Brain microvascular endothelial cell (primary cell): Measurements from ENCODE around the gene DUSP7.

Source experiments
- DNase-seq: peaks from one replicate; pipeline ENCODE4 v3.0.0-alpha.2; 2020
- H3K27ac ChIP-seq: fragments of 250-450 bp; sonication (Bioruptor Pico); 2 replicates; pipeline ENCODE4 v1.5.1; 2020; ENCODE audit warnings: mild to moderate bottlenecking, moderate library complexity
- H3K27me3 ChIP-seq: fragments of 250-450 bp; sonication (Bioruptor Pico); replicated peaks from 2 replicates; pipeline ENCODE4 v1.5.1; 2020; ENCODE audit warnings: mild to moderate bottlenecking
- H3K36me3 ChIP-seq: fragments of 250-450 bp; sonication (Bioruptor Pico); replicated peaks from 2 replicates; pipeline ENCODE4 v1.5.1; 2020; ENCODE audit warnings: mild to moderate bottlenecking
- H3K4me3 ChIP-seq: 2 replicates; pipeline ENCODE4 v1.5.1; 2011; ENCODE audit warnings: low read depth, mild to moderate bottlenecking, control low read depth, low read length, moderate library complexity
- CTCF ChIP-seq: IDR thresholded peaks from 2 replicates; pipeline ENCODE4 v1.5.1; 2011; ENCODE audit warnings: low read depth, mild to moderate bottlenecking, moderate library complexity, low read length, control low read depth, inconsistent platforms; ENCODE audit errors: missing control alignments
- in situ Hi-C: cut with HindIII; loops from 2 replicates; pipeline ENCODE4 v1.10.0; 2017; ENCODE audit warnings: low sequenced_read_pairs, low pct_ligation_motif_present

The DUSP7 gene

GRCh38 chr3:52084216-52084945, 28.0 kb upstream of the DUSP7 start:
- no peak overlapping the region for H3K27ac ChIP-seq
- DNase-seq: no peak
- no peak for TF ChIP-seq CTCF
- H3K27me3 ChIP-seq: no peaks in the 10 kb centered on the region
- no peaks in the 10 kb centered on the region for H3K36me3 ChIP-seq
- H3K4me3 ChIP-seq: no peak overlapping the region
- in situ Hi-C loops: no loop called here

DNA sequence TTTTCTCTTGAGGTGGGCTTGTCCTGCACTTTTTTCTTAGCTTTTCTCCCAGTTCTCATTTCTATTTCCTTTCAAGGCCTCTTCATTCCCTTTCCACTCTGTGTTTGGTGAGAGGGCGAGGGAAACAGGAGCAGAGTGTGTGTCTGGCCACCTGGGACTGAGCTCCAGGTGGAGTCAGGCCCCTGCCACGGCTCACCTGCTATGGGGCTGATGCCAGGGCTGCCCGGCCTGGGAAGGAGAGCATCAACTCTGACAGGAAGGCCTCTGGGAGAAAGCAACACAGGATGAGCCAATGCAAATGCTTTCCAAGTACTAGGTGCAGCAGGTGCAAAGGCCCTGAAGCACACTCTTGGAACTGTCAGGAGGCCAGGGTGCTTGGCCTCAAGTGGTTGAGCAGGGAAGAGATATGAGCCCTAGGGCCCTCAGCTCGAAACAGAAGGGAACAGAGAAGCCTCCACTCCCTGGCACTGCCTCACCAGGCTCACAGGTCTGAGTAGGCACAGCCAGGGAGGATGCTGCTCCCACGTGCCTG, 27.3 kb upstream of the DUSP7 start:
- no peaks in the 10 kb centered on the region for H3K27me3 ChIP-seq
- no peak overlapping the region for H3K4me3 ChIP-seq
- no peak for TF ChIP-seq CTCF
- H3K27ac ChIP-seq: no peak overlapping the region
- no peaks in the 10 kb centered on the region for H3K36me3 ChIP-seq
- DNase-seq: no peak
- in situ Hi-C loops: no loop called here

DNA sequence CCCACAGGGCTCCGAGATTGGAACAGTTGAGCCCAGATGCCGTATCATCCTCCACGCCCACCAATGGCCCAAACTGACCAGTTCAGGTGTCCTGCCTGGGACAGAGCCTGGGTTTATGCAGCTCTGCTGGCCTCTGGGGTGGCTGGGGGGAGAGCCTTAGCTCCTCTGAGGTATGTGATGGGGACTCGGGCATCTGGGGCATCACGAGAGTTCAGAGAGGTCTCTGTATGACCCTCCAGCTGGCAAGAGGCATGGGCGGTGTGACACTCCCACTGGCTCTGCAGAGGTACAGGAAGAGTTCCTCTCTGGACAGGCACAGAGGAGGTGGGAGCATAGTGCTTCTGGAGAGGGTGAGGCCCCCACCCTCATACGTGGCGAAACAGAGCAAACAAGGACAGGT, 26.6 kb upstream of the DUSP7 start:
- Histone ChIP-seq H3K36me3 (no peaks in the 10 kb centered on the region), H3K4me3 (no peak overlapping the region), H3K27me3 (no peaks in the 10 kb centered on the region), H3K27ac (no peak overlapping the region)
- DNase-seq: no peak
- no peak for TF ChIP-seq CTCF
- in situ Hi-C loops: no loop called here

GRCh38 chr3:52080830-52081719, 24.7 kb upstream of the DUSP7 start:
- no peak for DNase-seq
- no peak overlapping the region for H3K27ac ChIP-seq
- H3K27me3 ChIP-seq: no peaks in the 10 kb centered on the region
- H3K4me3 ChIP-seq: no peak overlapping the region
- in situ Hi-C loops: no loop called here
- H3K36me3 ChIP-seq: no peaks in the 10 kb centered on the region
- no peak for TF ChIP-seq CTCF

DNA sequence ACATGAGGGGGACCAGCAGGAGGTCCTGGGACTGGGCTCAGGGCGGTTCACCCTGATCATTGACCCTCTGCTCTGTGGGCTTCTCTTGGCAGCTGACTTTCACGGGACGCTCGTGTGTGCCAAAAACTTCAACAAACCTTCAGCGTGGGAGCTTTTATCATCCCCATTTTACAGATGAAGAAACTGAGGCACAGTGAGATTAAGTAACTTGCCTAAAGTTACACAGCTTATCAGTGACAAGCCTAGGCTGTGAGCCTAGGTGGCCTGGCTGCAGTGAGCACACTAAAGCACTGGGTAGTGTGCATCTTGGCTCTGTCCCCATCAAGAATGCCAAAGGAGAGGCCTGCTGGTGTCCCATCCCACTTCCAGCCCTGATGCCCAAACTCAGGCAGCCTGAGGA, 23.6 kb upstream of the DUSP7 start:
- TF ChIP-seq CTCF: no peak
- Histone ChIP-seq H3K4me3 (no peak overlapping the region), H3K27ac (no peak overlapping the region), H3K36me3 (no peaks in the 10 kb centered on the region), H3K27me3 (no peaks in the 10 kb centered on the region)
- no peak for DNase-seq
- in situ Hi-C loops: no loop called here
